GM18867 (cell line): ENCODE results near the gene GCM1.
"Not testable (repeated sequence)": the region's sequence is repeated elsewhere in the genome, so short reads cannot be mapped to it uniquely, and the experiment has no call there.

Experiments used
- ATAC-seq: cut with Tn5 transposase; IDR thresholded peaks from one replicate; pipeline ENCODE4 v1.9.1; 2021; ENCODE audit warnings: mild to moderate bottlenecking, moderate library complexity; ENCODE audit not compliant: unreplicated experiment

GCM1 gene

GRCh38 chr6:53148684-53149083, at the start of gene GCM1:
GCM1 (minus strand) TSS chr6:53148841; CDS start chr6:53145632, 3,209 bp downstream.
- ATAC-seq: no peak

- no peak for ATAC-seq
Measured at GRCh38 chr6:53197553-53197952, 48.9 kb upstream of the GCM1 start.

- no peak for ATAC-seq
Measured at GRCh38 chr6:53195048-53195447, 46.4 kb upstream of the GCM1 start.

- no peak for ATAC-seq
Measured at GRCh38 chr6:53192682-53193188, 44.1 kb upstream of the GCM1 start.

- no peak for ATAC-seq
Measured at GRCh38 chr6:53189554-53189953, 40.9 kb upstream of the GCM1 start.

GRCh38 chr6:53188833-53189232, 40.2 kb upstream of the GCM1 start:
- ATAC-seq: no peak

- ATAC-seq: no peak
Measured at GRCh38 chr6:53180678-53181077, 32.0 kb upstream of the GCM1 start.

- no peak for ATAC-seq
Measured at GRCh38 chr6:53179961-53180651, 31.5 kb upstream of the GCM1 start.

GRCh38 chr6:53178837-53179432, 30.3 kb upstream of the GCM1 start:
- no peak for ATAC-seq

GRCh38 chr6:53175027-53175426, 26.4 kb upstream of the GCM1 start:
- ATAC-seq: no peak

- no peak for ATAC-seq
Measured at GRCh38 chr6:53172468-53172803, 23.8 kb upstream of the GCM1 start.

- ATAC-seq: peak; percentile 86
Measured at GRCh38 chr6:53171605-53172467, 23.2 kb upstream of the GCM1 start.

GRCh38 chr6:53168516-53169267, 20.1 kb upstream of the GCM1 start:
- ATAC-seq: no peak

GRCh38 chr6:53165293-53165692, 16.7 kb upstream of the GCM1 start:
- no peak for ATAC-seq

- no peak for ATAC-seq
Measured at GRCh38 chr6:53162606-53163005, 14.0 kb upstream of the GCM1 start.

GRCh38 chr6:53161481-53162009, 12.9 kb upstream of the GCM1 start:
- ATAC-seq: no peak

- no peak for ATAC-seq
Measured at GRCh38 chr6:53159558-53159957, 10.9 kb upstream of the GCM1 start.

GRCh38 chr6:53158076-53158475, 9.4 kb upstream of the GCM1 start:
- ATAC-seq: not testable (repeated sequence)

GRCh38 chr6:53155279-53155678, 6.6 kb upstream of the GCM1 start:
- ATAC-seq: not testable (repeated sequence)

GRCh38 chr6:53154794-53155193, 6.2 kb upstream of the GCM1 start:
- ATAC-seq: no peak

- no peak for ATAC-seq
Measured at GRCh38 chr6:53154071-53154470, 5.4 kb upstream of the GCM1 start.
